Keratinocyte (primary cell): ENCODE measurements around the gene CTNNA2.

Experiments
- EZH2 ChIP-seq: IDR thresholded peaks from one replicate; pipeline ENCODE4 v1.6.1; 2012; ENCODE audit warnings: inconsistent platforms, mild to moderate bottlenecking, low read length, moderate library complexity
- TF ChIP-seq, protein P1 (sequence below), 3 experiments: IDR thresholded peaks in 1 of 3; conservative IDR thresholded peaks in 1 of 3; optimal IDR thresholded peaks in 1 of 3; 2 replicates in 2 of 3; 3 replicates in 1 of 3; pipeline versions ENCODE3 to v1.5.1; 2011; ENCODE audit warnings: low read length in 3 of 3, mild to moderate bottlenecking in 3 of 3, moderate library complexity in 2 of 3, control low read depth in 1 of 3, inconsistent platforms in 1 of 3; ENCODE audit not compliant: insufficient read depth in 2 of 3; ENCODE audit errors: extremely low read depth in 1 of 3

DNA sequence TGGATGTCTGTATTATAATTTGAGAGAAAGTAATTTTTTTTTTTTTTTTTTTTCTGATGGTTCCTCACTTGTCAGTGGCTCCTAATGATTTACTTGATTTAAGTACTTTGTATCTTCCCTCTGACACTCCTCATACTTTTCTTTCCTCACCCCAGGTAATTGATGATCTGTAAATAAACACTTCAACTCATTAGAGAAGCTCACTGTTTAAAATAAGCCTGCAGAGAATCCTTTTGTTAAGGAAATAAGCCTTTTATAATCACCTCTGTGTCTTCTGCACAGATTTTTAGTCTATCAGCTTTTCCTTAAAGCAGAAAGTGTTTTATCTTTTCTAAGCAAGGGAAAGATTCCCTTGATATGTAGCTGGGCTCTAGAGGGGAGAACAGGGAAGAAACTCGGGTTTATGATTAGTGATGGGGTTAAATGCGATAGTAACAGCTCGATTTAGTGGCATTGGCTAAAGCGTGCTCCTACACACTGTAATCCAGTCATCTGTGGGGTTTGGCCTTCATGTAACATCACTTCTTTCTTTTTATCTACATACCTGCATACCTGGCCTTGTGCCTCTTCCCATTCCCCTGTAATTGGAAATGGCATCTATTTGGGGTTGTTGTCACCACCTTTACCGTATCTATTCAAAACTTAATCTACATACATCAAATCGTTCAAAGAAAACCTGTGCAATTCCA, 851.8 kb downstream of the CTNNA2 start:
- TF ChIP-seq, protein P1, sequence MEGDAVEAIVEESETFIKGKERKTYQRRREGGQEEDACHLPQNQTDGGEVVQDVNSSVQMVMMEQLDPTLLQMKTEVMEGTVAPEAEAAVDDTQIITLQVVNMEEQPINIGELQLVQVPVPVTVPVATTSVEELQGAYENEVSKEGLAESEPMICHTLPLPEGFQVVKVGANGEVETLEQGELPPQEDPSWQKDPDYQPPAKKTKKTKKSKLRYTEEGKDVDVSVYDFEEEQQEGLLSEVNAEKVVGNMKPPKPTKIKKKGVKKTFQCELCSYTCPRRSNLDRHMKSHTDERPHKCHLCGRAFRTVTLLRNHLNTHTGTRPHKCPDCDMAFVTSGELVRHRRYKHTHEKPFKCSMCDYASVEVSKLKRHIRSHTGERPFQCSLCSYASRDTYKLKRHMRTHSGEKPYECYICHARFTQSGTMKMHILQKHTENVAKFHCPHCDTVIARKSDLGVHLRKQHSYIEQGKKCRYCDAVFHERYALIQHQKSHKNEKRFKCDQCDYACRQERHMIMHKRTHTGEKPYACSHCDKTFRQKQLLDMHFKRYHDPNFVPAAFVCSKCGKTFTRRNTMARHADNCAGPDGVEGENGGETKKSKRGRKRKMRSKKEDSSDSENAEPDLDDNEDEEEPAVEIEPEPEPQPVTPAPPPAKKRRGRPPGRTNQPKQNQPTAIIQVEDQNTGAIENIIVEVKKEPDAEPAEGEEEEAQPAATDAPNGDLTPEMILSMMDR (optimal IDR thresholded peaks at IDR 0.05 in 1 of 3, IDR thresholded peaks at IDR 0.05 in 1 of 3, conservative IDR thresholded peaks at IDR 0.05 in 1 of 3; ENCODE audit: extremely low read depth in 1 of 3, insufficient read depth in 2 of 3, low read length in 3 of 3): no peak
- TF ChIP-seq EZH2: no peak
